A673 (cell line): ENCODE results near the gene NIN.

Source experiments
- EZH2 ChIP-seq: fragments of 200-600 bp; sonication (generic); IDR thresholded peaks from 2 replicates; pipeline ENCODE4 v1.6.1; 2017; ENCODE audit warnings: borderline replicate concordance, low read depth, mild to moderate bottlenecking, mixed read lengths, antibody characterized with exemption, low read length; ENCODE audit not compliant: poor library complexity, severe bottlenecking
- TF ChIP-seq, protein P1 (sequence below): fragments of 300-800, 200-600 bp; sonication (generic); conservative IDR thresholded peaks from 2 replicates; pipeline ENCODE4 v1.5.1; 2017; ENCODE audit warnings: low read depth, mild to moderate bottlenecking, antibody characterized with exemption, low read length, moderate library complexity, mixed read lengths

DNA sequence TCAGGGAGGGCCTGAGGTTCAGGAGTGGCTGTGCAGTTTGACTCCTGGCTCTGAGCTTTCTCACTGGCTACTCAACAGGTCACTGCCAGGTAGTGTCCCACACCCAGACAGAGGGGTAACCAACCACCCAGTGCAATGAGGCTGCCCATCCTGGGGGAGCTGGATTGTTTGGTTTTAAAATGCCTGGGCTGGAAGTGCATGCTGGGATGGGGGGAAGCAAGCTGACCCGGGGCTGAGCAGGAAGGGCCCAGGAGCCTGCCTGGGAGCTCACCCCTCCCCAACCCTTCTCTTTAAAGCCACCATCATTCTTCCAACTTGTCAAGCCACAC lies 28.3 kb upstream of the NIN start:
- TF ChIP-seq, protein P1, sequence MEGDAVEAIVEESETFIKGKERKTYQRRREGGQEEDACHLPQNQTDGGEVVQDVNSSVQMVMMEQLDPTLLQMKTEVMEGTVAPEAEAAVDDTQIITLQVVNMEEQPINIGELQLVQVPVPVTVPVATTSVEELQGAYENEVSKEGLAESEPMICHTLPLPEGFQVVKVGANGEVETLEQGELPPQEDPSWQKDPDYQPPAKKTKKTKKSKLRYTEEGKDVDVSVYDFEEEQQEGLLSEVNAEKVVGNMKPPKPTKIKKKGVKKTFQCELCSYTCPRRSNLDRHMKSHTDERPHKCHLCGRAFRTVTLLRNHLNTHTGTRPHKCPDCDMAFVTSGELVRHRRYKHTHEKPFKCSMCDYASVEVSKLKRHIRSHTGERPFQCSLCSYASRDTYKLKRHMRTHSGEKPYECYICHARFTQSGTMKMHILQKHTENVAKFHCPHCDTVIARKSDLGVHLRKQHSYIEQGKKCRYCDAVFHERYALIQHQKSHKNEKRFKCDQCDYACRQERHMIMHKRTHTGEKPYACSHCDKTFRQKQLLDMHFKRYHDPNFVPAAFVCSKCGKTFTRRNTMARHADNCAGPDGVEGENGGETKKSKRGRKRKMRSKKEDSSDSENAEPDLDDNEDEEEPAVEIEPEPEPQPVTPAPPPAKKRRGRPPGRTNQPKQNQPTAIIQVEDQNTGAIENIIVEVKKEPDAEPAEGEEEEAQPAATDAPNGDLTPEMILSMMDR, result no peak
- TF ChIP-seq EZH2, result no peak
